DMS114 treated with DMSO at 0.1 percent for 48 hours (cell line): ENCODE measurements around the gene CREB5.

Experiments
- DNase-seq: peaks from one replicate; lab custom pipeline; 2025; ENCODE audit not compliant: unreplicated experiment; lab: John Stamatoyannopoulos, UW

The CREB5 gene

DNA sequence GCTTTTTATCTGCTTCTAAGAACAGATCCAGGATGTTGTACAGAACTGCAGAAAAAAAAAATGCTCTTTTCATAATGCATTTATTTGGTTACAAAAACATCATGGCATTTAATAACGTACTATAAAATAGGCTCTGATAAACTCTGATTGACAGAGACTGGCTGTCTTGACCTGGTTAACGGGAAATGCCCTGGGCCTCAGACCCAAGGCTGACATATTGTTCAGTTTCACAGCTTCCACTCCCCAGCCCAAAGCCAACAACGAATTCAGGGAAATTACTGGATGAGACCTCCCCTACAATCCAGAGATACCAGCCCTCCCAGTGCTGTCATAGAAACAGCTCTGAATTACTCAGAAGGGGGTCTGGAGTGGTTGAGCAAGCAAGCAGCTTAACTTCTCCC lies 260.1 kb downstream of the CREB5 start:
- no peak for DNase-seq

- DNase-seq = no peak
Measured at GRCh38 chr7:28674359-28674782, 262.1 kb downstream of the CREB5 start.

GRCh38 chr7:28675429-28675828 lies 263.1 kb downstream of the CREB5 start:
- DNase-seq = no peak

DNA sequence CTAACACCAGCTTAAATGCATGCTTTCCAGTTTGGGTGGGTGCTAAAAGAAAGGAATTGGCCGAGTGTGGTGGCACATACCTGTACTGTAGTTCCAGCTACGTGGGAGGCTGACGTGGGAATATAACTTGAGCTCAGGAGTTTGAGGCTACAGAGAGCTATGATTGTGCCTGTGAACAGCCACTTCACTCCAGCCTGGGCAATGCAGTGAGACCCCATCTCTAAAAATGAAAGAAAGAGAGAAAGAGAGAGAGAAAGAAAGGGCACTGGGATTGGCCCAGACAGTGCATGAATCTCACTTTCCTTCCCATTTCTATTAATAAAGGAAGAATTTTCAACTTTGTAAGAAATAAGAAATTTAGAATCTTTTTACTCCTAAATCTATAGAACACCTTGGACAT lies 265.4 kb downstream of the CREB5 start:
- DNase-seq = no peak

GRCh38 chr7:28678431-28678965 lies 266.2 kb downstream of the CREB5 start:
- no peak for DNase-seq

DNA sequence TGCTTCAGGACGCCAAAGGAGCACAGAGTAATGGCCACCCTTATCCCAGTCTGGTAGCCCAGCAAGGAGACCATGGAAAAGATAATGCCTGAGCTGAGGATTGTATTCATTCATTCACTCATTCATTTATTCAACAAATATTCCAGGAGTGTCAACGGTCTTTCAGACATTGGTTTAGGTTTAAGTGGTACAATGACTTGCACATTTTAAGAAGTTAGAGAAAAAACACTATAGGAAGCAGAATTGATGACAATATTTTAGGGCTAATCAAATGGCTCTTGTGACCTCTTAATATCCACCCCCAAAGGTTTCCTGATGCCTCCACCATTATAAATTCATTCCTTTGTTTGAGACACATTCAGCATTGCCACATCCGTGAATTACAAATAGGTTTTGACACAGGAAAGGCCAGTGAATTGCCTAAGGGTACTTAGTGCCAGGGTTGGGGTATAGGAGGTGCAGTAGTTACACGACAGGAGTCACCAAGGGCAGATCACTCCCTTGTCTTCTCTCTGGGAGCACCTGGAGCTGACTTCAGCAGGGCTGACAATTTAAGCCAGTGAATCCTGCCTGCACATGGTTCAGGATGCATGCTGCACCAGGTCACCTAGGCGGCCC lies 269.5 kb downstream of the CREB5 start:
- no peak for DNase-seq

- DNase-seq = no peak
Measured at GRCh38 chr7:28682801-28683200, 270.5 kb downstream of the CREB5 start.

- no peak for DNase-seq
Measured at GRCh38 chr7:28684650-28685241, 272.4 kb downstream of the CREB5 start.

DNA sequence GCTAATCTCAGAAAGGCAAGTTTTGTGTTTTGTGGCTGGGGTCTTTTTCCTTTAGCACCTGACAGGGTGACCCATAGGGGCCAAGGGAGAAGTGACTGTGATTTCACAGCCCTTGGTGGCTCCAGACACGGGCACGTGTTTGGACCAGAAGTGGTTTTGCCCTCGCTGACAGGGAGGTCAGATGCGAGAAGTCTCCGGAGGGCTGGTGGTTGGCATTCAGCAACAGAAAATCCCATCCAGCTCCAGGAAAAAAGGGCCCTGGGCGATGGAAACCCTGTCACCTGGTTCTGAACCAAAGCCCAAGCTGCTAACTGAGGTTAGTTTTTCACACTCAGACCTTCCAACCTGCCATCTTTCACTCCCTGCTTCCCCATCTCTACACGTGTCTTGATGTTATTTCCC lies 272.9 kb downstream of the CREB5 start:
- no peak for DNase-seq

DNA sequence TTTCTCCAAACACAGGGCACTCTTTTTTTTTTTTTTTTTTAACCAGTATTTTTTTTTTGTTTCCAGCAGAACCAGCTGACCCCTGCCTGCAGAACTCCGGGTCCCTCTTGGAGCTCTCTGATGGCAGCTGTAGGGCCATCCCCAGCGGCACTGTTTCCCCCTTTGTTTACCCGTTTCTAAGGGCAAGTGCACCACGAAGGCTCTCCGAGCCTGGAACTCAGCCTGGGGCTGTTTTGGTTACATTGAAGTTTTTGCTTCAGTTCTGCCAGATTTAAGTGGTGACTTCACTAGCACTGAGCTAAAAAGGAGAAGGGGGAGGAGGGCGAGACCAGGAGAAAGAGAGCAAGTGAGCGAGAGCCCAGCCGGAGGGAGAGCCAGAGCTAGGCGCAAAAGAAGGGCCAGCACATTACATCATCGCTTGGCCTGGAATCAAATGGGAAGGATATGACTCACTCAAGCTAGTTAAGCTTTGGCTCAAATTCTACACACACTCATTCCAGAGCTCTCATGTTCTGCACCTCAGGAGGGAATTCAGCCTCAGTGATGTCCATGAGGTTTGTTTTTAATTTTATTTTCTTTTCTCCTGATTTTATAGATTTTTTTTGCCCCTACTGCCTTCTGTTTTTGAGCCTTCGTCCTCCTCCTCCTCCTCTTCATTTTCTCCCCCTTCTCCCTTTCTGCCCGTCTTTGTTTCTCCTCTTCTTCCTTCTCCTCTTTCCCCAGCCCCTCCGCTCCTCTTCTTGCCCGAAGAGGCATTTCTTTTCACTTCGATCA lies 273.5 kb downstream of the CREB5 start:
- DNase-seq = no peak

- DNase-seq = no peak
Measured at GRCh38 chr7:28686418-28686800, 274.1 kb downstream of the CREB5 start.

DNA sequence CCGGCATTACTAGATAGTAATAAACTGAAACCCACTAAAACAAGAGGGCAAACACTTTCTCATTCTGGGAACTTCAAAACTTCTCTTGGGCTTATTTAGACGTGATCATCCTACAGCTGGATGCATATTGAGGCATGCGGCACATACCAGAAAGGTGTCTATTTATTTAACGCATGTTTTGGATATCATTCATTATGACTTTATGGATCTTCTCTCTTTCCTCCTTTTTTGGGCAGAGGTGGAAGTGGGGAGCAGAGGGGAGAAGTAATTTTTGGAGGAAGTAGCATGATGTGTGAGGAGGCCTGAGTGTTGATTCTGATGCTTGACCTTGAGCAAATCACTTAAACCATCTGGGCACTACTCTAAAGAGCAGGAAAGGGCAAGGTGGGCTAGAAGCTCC lies 275.2 kb downstream of the CREB5 start:
- DNase-seq = no peak

- no peak for DNase-seq
Measured at GRCh38 chr7:28688174-28688573, 275.9 kb downstream of the CREB5 start.

DNA sequence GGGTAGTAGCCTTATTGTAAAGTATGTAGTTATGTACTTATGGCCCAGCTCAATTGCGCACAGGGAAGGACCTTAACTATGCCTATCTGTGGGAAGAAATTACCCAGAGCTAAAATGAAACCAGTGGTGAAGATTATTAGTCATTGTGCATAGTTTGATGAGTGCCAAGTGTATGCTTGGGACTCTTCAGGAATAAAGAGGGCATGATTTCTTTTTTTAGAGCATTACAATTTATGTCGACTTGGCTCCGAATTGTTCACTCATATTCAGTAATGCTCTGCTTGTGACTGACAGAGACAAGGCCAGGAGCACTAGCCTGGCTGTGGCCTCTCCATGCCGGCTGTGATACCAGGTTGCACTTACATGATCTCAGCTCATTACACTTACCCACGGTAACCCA lies 276.3 kb downstream of the CREB5 start:
- DNase-seq = no peak

DNA sequence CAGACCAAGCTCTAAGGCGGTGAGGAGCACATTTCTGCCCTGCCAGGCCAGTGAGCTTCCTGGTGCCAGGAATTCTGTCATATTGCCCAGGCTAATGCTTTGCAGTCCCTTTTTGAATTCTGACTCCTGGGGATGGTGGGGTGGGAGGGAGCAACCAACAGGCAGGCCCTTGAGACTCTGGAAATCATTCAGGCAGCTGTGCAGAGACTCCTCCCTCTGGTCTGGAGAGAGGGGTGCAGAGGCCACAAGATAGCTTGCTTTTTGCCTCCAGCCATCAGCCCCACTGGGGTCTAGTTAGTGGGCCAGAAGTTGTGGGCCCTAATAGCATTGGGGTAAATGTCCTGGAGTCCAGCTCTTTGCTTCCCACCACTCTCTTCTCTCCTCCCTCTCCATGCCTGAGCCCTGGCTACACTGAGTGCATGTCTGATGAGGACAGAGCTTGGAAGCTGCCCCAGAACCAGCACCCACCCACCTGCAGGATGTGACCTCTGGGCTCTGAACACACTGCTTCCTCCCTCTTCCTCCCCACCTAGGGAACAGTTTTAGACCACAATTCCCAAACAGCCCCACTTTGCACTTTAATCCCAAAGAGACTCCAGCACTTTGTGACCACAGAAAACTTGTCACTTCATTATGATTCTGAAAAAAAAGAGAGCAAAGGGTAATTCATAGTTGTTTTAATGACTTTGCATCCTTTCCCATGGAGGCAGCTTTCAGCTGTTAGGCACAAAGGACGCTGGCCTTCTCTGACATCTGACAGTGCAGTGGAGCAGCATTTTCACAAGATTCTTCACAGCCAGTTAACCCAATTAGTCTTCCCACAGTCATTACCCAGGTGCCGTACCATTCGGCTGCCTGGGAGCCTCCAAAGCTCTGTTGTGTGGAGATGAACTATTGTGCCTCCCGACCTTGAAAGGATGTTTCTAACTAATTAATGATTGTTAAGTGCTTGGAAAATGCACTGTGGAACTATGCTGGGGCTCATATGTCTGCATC lies 283.3 kb downstream of the CREB5 start:
- no peak for DNase-seq

- DNase-seq = no peak
Measured at GRCh38 chr7:28697913-28698563, 285.7 kb downstream of the CREB5 start.

DNA sequence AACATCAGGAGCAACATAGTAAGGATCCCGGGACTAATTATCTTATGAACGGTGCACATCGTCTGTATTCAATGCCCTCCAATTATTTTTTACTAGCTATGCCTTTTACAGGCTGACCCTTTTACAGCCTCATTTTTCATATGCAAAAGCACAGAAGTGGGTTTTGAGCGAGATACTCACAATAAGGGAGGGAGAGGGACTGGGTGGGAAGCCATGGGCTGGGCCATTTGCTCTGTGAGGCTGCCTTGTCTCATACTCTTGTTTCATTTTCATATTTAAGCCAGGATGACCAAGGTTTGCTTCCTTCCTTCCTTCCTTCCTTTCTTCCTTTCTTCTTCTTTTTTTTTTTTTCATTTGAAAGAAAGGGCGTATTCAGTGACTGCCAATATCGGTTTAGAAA lies 286.5 kb downstream of the CREB5 start:
- DNase-seq = no peak

- no peak for DNase-seq
Measured at GRCh38 chr7:28700096-28700495, 287.8 kb downstream of the CREB5 start.

DNA sequence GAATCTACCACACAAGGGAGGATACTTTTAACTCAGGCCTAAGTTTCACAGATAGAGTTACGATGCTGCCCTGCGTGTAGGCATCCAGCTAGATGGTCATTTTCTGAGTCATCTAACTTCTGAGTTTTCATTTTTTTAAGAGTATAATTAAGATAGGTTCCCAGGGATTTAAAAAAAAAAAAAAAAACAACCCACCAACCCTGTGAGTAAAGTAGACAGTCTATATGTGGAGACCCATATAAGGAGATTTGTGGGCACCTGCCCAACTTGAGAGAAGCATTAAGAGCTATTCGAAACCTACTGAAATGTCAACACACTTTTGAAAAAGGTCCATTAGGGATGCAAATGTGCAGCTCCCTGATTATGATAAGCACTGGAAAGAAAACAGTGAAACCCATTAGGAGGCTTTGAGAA lies 288.5 kb downstream of the CREB5 start:
- DNase-seq = no peak

DNA sequence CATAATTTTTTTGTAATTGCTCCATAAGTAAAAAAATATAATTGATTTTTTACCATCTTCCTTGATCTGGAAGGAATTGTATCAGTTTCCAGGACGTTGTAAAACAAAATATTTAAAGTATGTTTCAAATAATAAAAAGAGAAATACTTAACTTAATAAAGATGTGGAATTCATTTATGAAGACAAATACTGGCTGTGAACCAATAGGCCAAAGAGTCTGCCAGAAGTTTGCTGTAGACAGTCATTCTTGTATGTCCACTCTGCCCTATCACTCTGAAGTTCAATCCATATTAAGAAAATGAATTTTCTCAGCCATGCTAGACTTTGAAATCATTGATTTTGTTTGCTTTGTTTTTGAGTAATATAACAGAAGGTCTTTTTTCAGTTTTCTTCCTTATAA lies 289.4 kb downstream of the CREB5 start:
- no peak for DNase-seq
